A549 (cell line): ENCODE data around the gene RNH1. TPM values are rescaled to one million over a fixed set of nuclear protein-coding genes. Genes with fewer than 3 reads are reported as not detected.

ENCODE experiments used
- ATAC-seq, 2 experiments: fragments of 200-7000 bp in 1 of 2; fragments of >200 bp in 1 of 2; cut with Nextera tagmentation in 1 of 2; cut with Tn5 transposase in 1 of 2; 3 replicates each; pipeline versions ENCODE4 v1.8.0 to v1.9.1; 2018 to 2020; ENCODE audit warnings: mild to moderate bottlenecking in 1 of 2, moderate library complexity in 1 of 2
- CTCF ChIA-PET: fragments of 300-600 bp; sonication (Branson Sonifier 250); formaldehyde crosslinking; extraction: SDS; loops from one replicate; lab custom pipeline; 2021; ENCODE audit warnings: antibody characterized with exemption, inconsistent platforms; lab: Yijun Ruan, JAX
- POLR2A ChIA-PET: fragments of 350-600 bp; formaldehyde crosslinking; extraction: SDS; loops from one replicate; lab custom pipeline; 2021; ENCODE audit warnings: antibody characterized with exemption, inconsistent platforms; lab: Yijun Ruan, JAX
- DNase-seq, 2 experiments: peaks; one replicate each; pipeline versions ENCODE4 v3.0.0 to v3.0.0-alpha.2; 2011 to 2016; ENCODE audit warnings: low read depth in 1 of 2, low spot score in 1 of 2
- FAIRE-seq: peaks from 2 replicates; lab custom pipeline; 2011; peaks lifted over from hg19 to GRCh38; lab: Jason Lieb, UNC
- H3K27ac ChIP-seq, 2 experiments: fragments of >200 bp; sonication (Bioruptor Twin); formaldehyde crosslinking; 3 replicates each; pipeline ENCODE4 v1.5.1; 2016 to 2017
- H3K4me1 ChIP-seq: fragments of >200 bp; sonication (Bioruptor Twin); formaldehyde crosslinking; 3 replicates; pipeline ENCODE4 v1.6.1; 2016
- H3K4me2 ChIP-seq: fragments of >200 bp; sonication (Bioruptor Twin); formaldehyde crosslinking; 3 replicates; pipeline ENCODE4 v1.6.1; 2016
- H3K4me3 ChIP-seq: fragments of >200 bp; sonication (Bioruptor Twin); formaldehyde crosslinking; 3 replicates; pipeline ENCODE4 v1.5.1; 2016
- H3K9me3 ChIP-seq: fragments of >200 bp; sonication (Bioruptor Twin); formaldehyde crosslinking; 3 replicates; pipeline ENCODE4 v1.6.1; 2016
- BCL3 ChIP-seq: fragments of >200 bp; sonication (Bioruptor Twin); formaldehyde crosslinking; IDR thresholded peaks from 3 replicates; pipeline ENCODE4 v1.6.1; 2016
- BHLHE40 ChIP-seq: IDR thresholded peaks from 2 replicates; pipeline ENCODE4 v1.6.1; 2012; ENCODE audit warnings: low read depth, low read length, inconsistent platforms
- CBX2 ChIP-seq: fragments of 200-600 bp; sonication (generic); IDR thresholded peaks from 2 replicates; pipeline ENCODE4 v1.6.1; 2016; ENCODE audit warnings: low read depth, mild to moderate bottlenecking, borderline replicate concordance
- EHMT2 ChIP-seq: fragments of 200-600 bp; sonication (generic); IDR thresholded peaks from 2 replicates; pipeline ENCODE4 v1.6.1; 2016; ENCODE audit warnings: antibody characterized with exemption, low read depth, mild to moderate bottlenecking, moderate library complexity
- ELK1 ChIP-seq: fragments of 150-350 bp; IDR thresholded peaks from 2 replicates; pipeline ENCODE4 v1.6.1; 2014; ENCODE audit warnings: low read depth, mild to moderate bottlenecking, low read length
- FOSB ChIP-seq: fragments of 250-450 bp; sonication (Bioruptor Pico); IDR thresholded peaks from 2 replicates; pipeline ENCODE4 v1.5.0; 2020; ENCODE audit warnings: mild to moderate bottlenecking, moderate library complexity
- HDAC2 ChIP-seq: fragments of 200-600 bp; sonication (generic); IDR thresholded peaks from 2 replicates; pipeline ENCODE4 v1.6.1; 2016
- HES2 ChIP-seq: fragments of >200 bp; sonication (Bioruptor Twin); formaldehyde crosslinking; IDR thresholded peaks from 2 replicates; pipeline ENCODE4 v1.6.1; 2016
- HMGXB4 ChIP-seq: fragments of 250-450 bp; sonication (Bioruptor Pico); IDR thresholded peaks from 2 replicates; pipeline ENCODE4 v1.5.0; 2021; ENCODE audit warnings: mild to moderate bottlenecking, moderate library complexity, borderline replicate concordance
- HOXB5 ChIP-seq: fragments of 250-450 bp; sonication (Bioruptor Pico); IDR thresholded peaks from 2 replicates; pipeline ENCODE4 v1.5.0; 2020; ENCODE audit warnings: mild to moderate bottlenecking, moderate library complexity
- JUNB ChIP-seq: fragments of >200 bp; sonication (Bioruptor Twin); formaldehyde crosslinking; IDR thresholded peaks from 2 replicates; pipeline ENCODE4 v1.6.1; 2016
- MAX ChIP-seq: IDR thresholded peaks from 2 replicates; pipeline ENCODE4 v1.6.1; 2012
- MYC ChIP-seq: IDR thresholded peaks from 2 replicates; pipeline ENCODE4 v1.6.1; 2012; ENCODE audit warnings: mild to moderate bottlenecking, inconsistent platforms, low read length, improper control_type of control experiment, borderline replicate concordance
- NR3C1 ChIP-seq: fragments of >200 bp; sonication (Bioruptor Twin); formaldehyde crosslinking; IDR thresholded peaks from 3 replicates; pipeline ENCODE4 v1.6.1; 2017
- RARB ChIP-seq: fragments of 250-450 bp; sonication (Bioruptor Pico); IDR thresholded peaks from 2 replicates; pipeline ENCODE4 v1.8.0; 2021; ENCODE audit warnings: mild to moderate bottlenecking, moderate library complexity
- RNF2 ChIP-seq: fragments of 200-600 bp; sonication (generic); IDR thresholded peaks from 2 replicates; pipeline ENCODE4 v1.6.1; 2016; ENCODE audit warnings: low read depth, mild to moderate bottlenecking, antibody characterized with exemption, moderate library complexity, borderline replicate concordance
- TFCP2L1 ChIP-seq: fragments of 250-450 bp; sonication (Bioruptor Pico); IDR thresholded peaks from 2 replicates; pipeline ENCODE4 v1.5.0; 2021; ENCODE audit warnings: mild to moderate bottlenecking
- ZC3H11A ChIP-seq: fragments of 450-650 bp; IDR thresholded peaks from 2 replicates; pipeline ENCODE4 v1.6.1; 2014; ENCODE audit warnings: antibody characterized with exemption, mild to moderate bottlenecking
- ZFP36 ChIP-seq: fragments of 450-650 bp; IDR thresholded peaks from 2 replicates; pipeline ENCODE4 v1.6.1; 2014; ENCODE audit warnings: borderline replicate concordance; ENCODE audit not compliant: partially characterized antibody
- ZSCAN20 ChIP-seq: fragments of 250-450 bp; sonication (Bioruptor Pico); IDR thresholded peaks from 2 replicates; pipeline ENCODE4 v1.8.0; 2022; ENCODE audit warnings: mild to moderate bottlenecking, moderate library complexity
- WGBS: methylation state at CpG from one replicate; pipeline ENCODE4 v1.1.6; 2017; ENCODE audit errors: missing lambda C conversion rate; 5-methylcytosine and 5-hydroxymethylcytosine counted together
- polyA plus RNA-seq, 4 experiments: library from polyadenylated mRNA; depleted of rRNA in 3 of 4; stranded (reverse); fragments of >200 nt; fragmentation: RNase III in 1 of 4; extraction: RNeasy Plus Mini Kit Qiagen cat#74134 plus additional on column Dnase treatment in 1 of 4; gene quantifications; 2 replicates in 3 of 4; 3 replicates in 1 of 4; pipeline ENCODE4 v1.2.3, GENCODE V29; 2011 to 2017

The RNH1 gene
- polyA plus RNA-seq, 2 of the 4 experiments (the other 2 are of a cell fraction) = 85.8 to 135 TPM

- TF ChIP-seq HMGXB4 (CRISPR knock-in tag) (no peak), MYC (no peak), ZFP36 (no peak)
These were observed 41.9 kb upstream of the RNH1 start (continued) for GRCh38 chr11:548700-549603.

GRCh38 chr11:545171-545570 lies 38.1 kb upstream of the RNH1 start:
- FAIRE-seq (no peak), DNase-seq (no peak), ATAC-seq (no peak)
- POLR2A ChIA-PET = interaction anchor here (1.1 kb wide), 1 partner anchor 9 kb away, joined by 4 read pairs; the partner anchor contains the start of gene HRAS
- TF ChIP-seq NR3C1 (no peak), RARB (no peak), HES2 (no peak), TFCP2L1 (CRISPR knock-in tag) (no peak), ZC3H11A (no peak), ZFP36 (no peak), CBX2 (no peak), HOXB5 (no peak), BHLHE40 (no peak), HDAC2 (no peak), RNF2 (no peak), ZSCAN20 (CRISPR knock-in tag) (no peak)
- Histone ChIP-seq H3K27ac (no peak overlapping the region), H3K4me3 (no peak overlapping the region), H3K4me1 (no peaks in the 10 kb centered on the region), H3K9me3 (no peaks in the 10 kb centered on the region), H3K4me2 (no peak overlapping the region)
- 88% methylated on average over 5 of the region's 11 CpGs for WGBS
- CTCF ChIA-PET = interaction anchor here (1.2 to 5.3 kb wide), 4 partner anchors 9 to 27 kb away, joined by 4 to 26 read pairs (median 6); no protein-coding TSS in a partner anchor

- no peak for ATAC-seq
- Histone ChIP-seq H3K4me2 (no peak overlapping the region), H3K4me1 (no peaks in the 10 kb centered on the region), H3K4me3 (no peak overlapping the region), H3K27ac (no peak overlapping the region), H3K9me3 (no peaks in the 10 kb centered on the region)
- TF ChIP-seq BCL3 (no peak), BHLHE40 (no peak), ELK1 (no peak), JUNB (no peak), FOSB (CRISPR knock-in tag) (no peak), MAX (no peak), EHMT2 (no peak)
- POLR2A ChIA-PET = interaction anchor here (1.1 kb wide), 1 partner anchor 9 kb away, joined by 4 read pairs; the partner anchor contains the start of gene HRAS
- DNase-seq = no peak
- WGBS = 31% methylated on average over 3 of the region's 5 CpGs
- CTCF ChIA-PET = interaction anchor here (1.2 to 5.3 kb wide), 4 partner anchors 9 to 27 kb away, joined by 4 to 26 read pairs (median 6); no protein-coding TSS in a partner anchor
- FAIRE-seq = no peak
These were observed 37.8 kb upstream of the RNH1 start for GRCh38 chr11:544817-545166.
